ENCODE results near the gene HCST.

DNA sequence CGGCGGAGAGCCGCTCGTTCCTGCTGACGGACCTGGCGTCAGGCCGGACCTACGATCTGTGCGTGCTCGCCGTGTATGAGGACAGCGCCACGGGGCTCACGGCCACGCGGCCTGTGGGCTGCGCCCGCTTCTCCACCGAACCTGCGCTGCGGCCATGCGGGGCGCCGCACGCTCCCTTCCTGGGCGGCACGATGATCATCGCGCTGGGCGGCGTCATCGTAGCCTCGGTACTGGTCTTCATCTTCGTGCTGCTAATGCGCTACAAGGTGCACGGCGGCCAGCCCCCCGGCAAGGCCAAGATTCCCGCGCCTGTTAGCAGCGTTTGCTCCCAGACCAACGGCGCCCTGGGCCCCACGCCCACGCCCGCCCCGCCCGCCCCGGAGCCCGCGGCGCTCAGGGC is 42.2 kb downstream of the HCST start:
- TF ChIP-seq, protein P1, sequence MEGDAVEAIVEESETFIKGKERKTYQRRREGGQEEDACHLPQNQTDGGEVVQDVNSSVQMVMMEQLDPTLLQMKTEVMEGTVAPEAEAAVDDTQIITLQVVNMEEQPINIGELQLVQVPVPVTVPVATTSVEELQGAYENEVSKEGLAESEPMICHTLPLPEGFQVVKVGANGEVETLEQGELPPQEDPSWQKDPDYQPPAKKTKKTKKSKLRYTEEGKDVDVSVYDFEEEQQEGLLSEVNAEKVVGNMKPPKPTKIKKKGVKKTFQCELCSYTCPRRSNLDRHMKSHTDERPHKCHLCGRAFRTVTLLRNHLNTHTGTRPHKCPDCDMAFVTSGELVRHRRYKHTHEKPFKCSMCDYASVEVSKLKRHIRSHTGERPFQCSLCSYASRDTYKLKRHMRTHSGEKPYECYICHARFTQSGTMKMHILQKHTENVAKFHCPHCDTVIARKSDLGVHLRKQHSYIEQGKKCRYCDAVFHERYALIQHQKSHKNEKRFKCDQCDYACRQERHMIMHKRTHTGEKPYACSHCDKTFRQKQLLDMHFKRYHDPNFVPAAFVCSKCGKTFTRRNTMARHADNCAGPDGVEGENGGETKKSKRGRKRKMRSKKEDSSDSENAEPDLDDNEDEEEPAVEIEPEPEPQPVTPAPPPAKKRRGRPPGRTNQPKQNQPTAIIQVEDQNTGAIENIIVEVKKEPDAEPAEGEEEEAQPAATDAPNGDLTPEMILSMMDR (IDR thresholded peaks at IDR 0.05), result no peak
- no peak for TF ChIP-seq POLR2A (IDR thresholded peaks at IDR 0.05)

All from ovary (tissue), 3 donors.